Fibroblast of lung (primary cell): ENCODE measurements around the gene AVPR1B. TPM values are rescaled to one million over a fixed set of nuclear protein-coding genes. Genes with fewer than 3 reads are reported as not detected.
"Not testable (repeated sequence)": the region's sequence is repeated elsewhere in the genome, so short reads cannot be mapped to it uniquely, and the experiment has no call there.

ENCODE experiments used
- DNase-seq, 2 donors: peaks; one replicate each; pipeline versions ENCODE4 v3.0.0 to v3.0.0-alpha.2; 2010; ENCODE audit warnings: low read depth in 2 of 2
- H2AFZ ChIP-seq: 2 replicates; pipeline ENCODE4 v1.5.1; 2012; ENCODE audit warnings: low read length, control low read depth, inconsistent platforms
- H3K27ac ChIP-seq: 2 replicates; pipeline ENCODE4 v1.5.1; 2011; ENCODE audit warnings: low read length, control low read depth; ENCODE audit not compliant: insufficient read depth
- H3K27me3 ChIP-seq: 2 replicates; pipeline ENCODE4 v1.5.1; 2011; ENCODE audit warnings: mild to moderate bottlenecking, low read length; ENCODE audit not compliant: control insufficient read depth, insufficient read depth
- H3K36me3 ChIP-seq: 2 replicates; pipeline ENCODE4 v1.5.1; 2011; ENCODE audit warnings: low read length; ENCODE audit not compliant: control insufficient read depth, insufficient read depth
- H3K4me1 ChIP-seq: 2 replicates; pipeline ENCODE4 v1.5.1; 2011; ENCODE audit warnings: low read length; ENCODE audit not compliant: control insufficient read depth, insufficient read depth; ENCODE audit errors: extremely low read depth
- H3K4me2 ChIP-seq: 2 replicates; pipeline ENCODE4 v1.5.1; 2011; ENCODE audit warnings: low read length, control low read depth; ENCODE audit not compliant: insufficient read depth; ENCODE audit errors: extremely low read depth
- H3K4me3 ChIP-seq, 4 experiments: fragments of 200-600 bp in 1 of 4; sonication (generic) in 1 of 4; replicated peaks in 1 of 4; 2 replicates each; pipeline ENCODE4 v1.5.1; 2011 to 2016; ENCODE audit warnings: low read length in 4 of 4, low read depth in 3 of 4, mild to moderate bottlenecking in 3 of 4, control low read depth in 2 of 4, inconsistent platforms in 1 of 4, mixed read lengths in 1 of 4; ENCODE audit not compliant: insufficient read depth in 1 of 4; ENCODE audit errors: control extremely low read depth in 1 of 4
- H3K79me2 ChIP-seq: 2 replicates; pipeline ENCODE4 v1.5.1; 2012; ENCODE audit warnings: mild to moderate bottlenecking, low read length, inconsistent platforms; ENCODE audit not compliant: control insufficient read depth, insufficient read depth
- H3K9ac ChIP-seq: 2 replicates; pipeline ENCODE4 v1.5.1; 2011; ENCODE audit warnings: mild to moderate bottlenecking, low read length, control low read depth; ENCODE audit not compliant: insufficient read depth
- H3K9me3 ChIP-seq: 2 replicates; pipeline ENCODE4 v1.5.1; 2012; ENCODE audit warnings: low read depth, low read length; ENCODE audit not compliant: control insufficient read depth, insufficient read depth
- H4K20me1 ChIP-seq: 2 replicates; pipeline ENCODE4 v1.5.1; 2011; ENCODE audit warnings: low read length; ENCODE audit not compliant: control insufficient read depth, insufficient read depth; ENCODE audit errors: extremely low read depth
- CTCF ChIP-seq, 2 donors: IDR thresholded peaks in 1 of 2; conservative IDR thresholded peaks in 1 of 2; 1 replicate in 1 of 2; 2 replicates in 1 of 2; pipeline ENCODE4 v1.5.1; 2011 to 2012; ENCODE audit warnings: low read length in 2 of 2, control low read depth in 1 of 2, inconsistent platforms in 1 of 2, low read depth in 1 of 2, mild to moderate bottlenecking in 1 of 2
- EZH2 ChIP-seq: IDR thresholded peaks from 2 replicates; pipeline ENCODE4 v1.5.1; 2012; ENCODE audit warnings: low read length, control low read depth, mild to moderate bottlenecking; ENCODE audit errors: missing control alignments
- polyA plus RNA-seq, 2 donors: library from polyadenylated mRNA; depleted of rRNA in 1 of 2; stranded (reverse) in 1 of 2; unstranded in 1 of 2; fragments of >200 nt; gene quantifications; 2 replicates each; pipeline ENCODE4 v1.2.1, GENCODE V29; 2011 to 2012; ENCODE audit warnings: missing spikeins in 1 of 2
- total RNA-seq: library from RNA; depleted of rRNA; stranded (reverse); fragments of >200 nt; gene quantifications from 2 replicates; pipeline ENCODE4 v1.2.1, GENCODE V29; 2014

The AVPR1B gene
- total and polyA plus RNA-seq, 2 donors (not counting 1 experiment from before 2014, with no cell fraction given), result not detected

GRCh38 chr1:206066479-206067171 is 50.6 kb downstream of the AVPR1B start:
- Histone ChIP-seq H3K9ac (no peak overlapping the region), H4K20me1 (no peaks in the 10 kb centered on the region), H3K4me2 (no peak overlapping the region), H3K4me3 (no peak overlapping the region), H3K27ac (no peak overlapping the region), H3K36me3 (no peaks in the 10 kb centered on the region), H2AFZ (no peak overlapping the region), H3K79me2 (no peaks in the 10 kb centered on the region), H3K4me1 (no peaks in the 10 kb centered on the region), H3K27me3 (peaks cover 3% of the 10 kb centered on the region), H3K9me3 (no peaks in the 10 kb centered on the region)
- TF ChIP-seq CTCF (conservative IDR thresholded peaks at IDR 0.05 in 1 of 2, IDR thresholded peaks at IDR 0.05 in 1 of 2; ENCODE audit: low read depth in 1 of 2, low read length in 2 of 2), result no peak
- no peak for TF ChIP-seq EZH2
- DNase-seq, result no peak

GRCh38 chr1:206065547-206066145 is 51.5 kb downstream of the AVPR1B start:
- Histone ChIP-seq H3K9ac (no peak overlapping the region), H3K36me3 (no peaks in the 10 kb centered on the region), H3K4me3 (no peak overlapping the region), H3K9me3 (no peaks in the 10 kb centered on the region), H3K4me1 (no peaks in the 10 kb centered on the region), H2AFZ (no peak overlapping the region), H4K20me1 (no peaks in the 10 kb centered on the region), H3K27ac (no peak overlapping the region), H3K79me2 (no peaks in the 10 kb centered on the region), H3K27me3 (peaks cover 6% of the 10 kb centered on the region), H3K4me2 (no peak overlapping the region)
- no peak for DNase-seq
- TF ChIP-seq EZH2 (no peak), CTCF (conservative IDR thresholded peaks at IDR 0.05 in 1 of 2, IDR thresholded peaks at IDR 0.05 in 1 of 2; ENCODE audit: low read depth in 1 of 2, low read length in 2 of 2) (no peak)

- not testable (repeated sequence) for H2AFZ ChIP-seq, H3K9me3 ChIP-seq, H3K36me3 ChIP-seq, H3K79me2 ChIP-seq, H3K4me3 ChIP-seq, H3K4me1 ChIP-seq, H4K20me1 ChIP-seq, DNase-seq, H3K27ac ChIP-seq, H3K9ac ChIP-seq, H3K4me2 ChIP-seq
- H3K27me3 ChIP-seq, result peaks cover 11% of the 10 kb centered on the region
Measured at GRCh38 chr1:206064501-206064900, 52.7 kb downstream of the AVPR1B start.

GRCh38 chr1:206064001-206064400 is 53.2 kb downstream of the AVPR1B start:
- not testable (repeated sequence) for H3K4me2 ChIP-seq

More at GRCh38 chr1:206064001-206064400, 53.2 kb downstream of the AVPR1B start:
- H3K4me3 ChIP-seq, H4K20me1 ChIP-seq, H3K9ac ChIP-seq, H3K9me3 ChIP-seq, H2AFZ ChIP-seq, H3K27ac ChIP-seq, H3K36me3 ChIP-seq, H3K4me1 ChIP-seq, H3K79me2 ChIP-seq, DNase-seq: not testable (repeated sequence)
- H3K27me3 ChIP-seq, result peaks cover 11% of the 10 kb centered on the region
